Stimulated activated CD8-positive, alpha-beta memory T cell treated with anti-CD3 and anti-CD28 coated beads, Interleukin-4, amount 100 ng/mL, for 48 hours (primary cell): ENCODE data around the gene MPL.
A peak's percentile ranks its signal among the peaks of the same experiment; 100 is the strongest.

ENCODE experiments used
- DNase-seq: peaks from one replicate; pipeline ENCODE4 v3.0.0-alpha.2; 2020

Gene MPL

DNA sequence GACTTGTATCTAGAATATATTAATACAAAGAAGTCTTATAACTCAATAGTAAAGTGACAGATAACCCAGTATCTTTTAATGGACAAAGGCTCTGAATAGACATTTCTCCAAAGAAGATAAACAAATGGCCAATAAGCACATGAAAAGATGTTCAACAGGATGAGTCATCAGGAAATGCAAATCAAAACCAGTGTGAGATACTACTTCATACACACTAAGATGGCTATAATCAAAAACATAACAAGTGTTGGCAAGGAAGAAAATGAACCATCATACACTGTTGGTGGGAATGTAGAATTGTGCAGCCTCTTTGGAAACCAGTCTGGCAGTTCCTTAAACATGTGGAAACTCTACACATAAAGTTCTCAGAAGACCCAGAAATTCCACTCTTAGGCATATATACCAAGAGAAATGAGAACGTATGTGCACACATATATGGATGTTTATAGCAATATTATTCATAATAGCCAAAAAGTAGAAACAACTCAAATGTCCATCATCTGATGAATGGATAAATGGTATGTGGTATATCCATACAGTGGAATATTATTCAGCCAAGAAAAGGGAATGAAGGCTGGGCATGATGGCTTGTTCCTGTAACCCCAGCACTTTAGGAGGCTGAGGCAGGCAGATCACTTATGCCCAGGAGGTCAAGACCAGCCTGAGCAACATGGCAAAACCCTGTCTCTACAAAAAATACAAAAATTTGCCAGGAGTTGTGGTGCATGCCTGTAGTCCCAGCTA lies 9.9 kb upstream of the MPL start:
- no peak for DNase-seq

DNA sequence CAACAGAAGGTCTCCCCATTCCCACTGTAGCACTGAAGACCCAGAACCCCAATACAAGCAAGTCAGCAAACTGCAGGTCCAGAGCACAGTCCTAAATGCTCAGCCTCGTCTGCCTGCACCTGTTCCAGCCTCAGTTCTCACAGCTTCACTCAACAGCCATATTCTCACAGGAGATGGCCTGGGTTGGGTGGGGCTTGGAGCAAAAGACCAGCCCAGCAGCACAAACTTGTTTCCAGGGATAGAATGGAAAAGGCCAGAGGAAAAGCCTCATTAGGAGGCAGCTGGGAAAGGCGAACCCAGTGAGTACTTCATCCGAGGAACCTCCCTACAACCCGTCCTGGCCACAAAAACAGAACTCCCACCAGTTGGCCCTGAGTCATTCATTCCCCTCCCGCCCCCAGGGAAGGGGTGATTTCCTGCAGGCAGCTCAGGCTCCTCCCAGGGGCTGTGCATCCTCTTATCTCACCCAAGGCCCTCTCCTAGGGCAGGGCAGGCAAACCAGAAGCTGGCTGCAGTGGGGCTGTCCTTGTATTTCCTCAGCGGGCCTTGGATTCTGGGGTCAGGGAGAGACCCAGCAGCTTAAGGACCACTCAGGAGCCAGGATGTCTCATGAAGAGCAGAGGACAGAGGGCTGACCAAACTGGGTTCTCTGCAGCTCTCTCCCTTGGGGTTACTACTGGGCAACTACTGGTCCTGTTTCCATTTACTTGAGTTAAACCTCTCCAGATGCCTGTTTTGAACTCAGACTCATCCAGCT lies 7.4 kb upstream of the MPL start:
- DNase-seq = peak; percentile 79

- no peak for DNase-seq
Measured at GRCh38 chr1:43331688-43332087, 5.9 kb upstream of the MPL start.

DNA sequence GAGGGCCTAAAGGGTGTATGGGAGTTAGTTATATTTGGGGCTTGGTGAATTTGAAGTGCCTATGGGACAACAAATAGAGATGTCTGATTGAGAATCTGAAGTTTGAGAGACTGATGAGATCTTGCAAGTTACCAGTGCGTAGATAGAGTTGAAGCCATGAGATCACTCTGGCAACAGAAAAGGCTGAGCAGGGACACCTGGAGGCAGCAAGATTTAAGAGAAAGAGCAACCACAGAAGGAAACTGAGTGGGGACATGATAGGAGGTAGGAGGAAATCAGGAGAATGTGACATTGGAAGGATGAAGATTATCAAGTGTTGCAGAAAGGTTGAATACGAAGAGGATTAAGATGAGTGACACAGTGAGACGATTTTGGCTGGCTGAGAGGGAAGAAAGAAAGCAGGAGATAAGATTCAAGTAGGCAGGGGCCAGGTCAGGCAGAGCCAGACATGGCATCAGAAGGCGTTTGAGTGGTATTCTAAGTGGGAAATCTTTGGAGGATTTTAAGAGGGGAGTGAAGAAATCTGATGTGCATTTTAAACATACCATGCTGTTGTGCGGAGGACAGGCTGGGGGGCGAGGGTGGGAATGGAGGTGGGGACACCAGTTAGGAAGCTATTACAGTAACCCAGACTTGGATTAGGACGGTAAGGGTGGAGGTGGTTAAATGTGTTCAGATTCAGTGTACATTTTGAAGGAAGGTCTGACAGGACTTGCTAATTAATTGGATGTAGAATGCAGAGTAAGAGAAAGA lies 3.0 kb upstream of the MPL start:
- no peak for DNase-seq

DNA sequence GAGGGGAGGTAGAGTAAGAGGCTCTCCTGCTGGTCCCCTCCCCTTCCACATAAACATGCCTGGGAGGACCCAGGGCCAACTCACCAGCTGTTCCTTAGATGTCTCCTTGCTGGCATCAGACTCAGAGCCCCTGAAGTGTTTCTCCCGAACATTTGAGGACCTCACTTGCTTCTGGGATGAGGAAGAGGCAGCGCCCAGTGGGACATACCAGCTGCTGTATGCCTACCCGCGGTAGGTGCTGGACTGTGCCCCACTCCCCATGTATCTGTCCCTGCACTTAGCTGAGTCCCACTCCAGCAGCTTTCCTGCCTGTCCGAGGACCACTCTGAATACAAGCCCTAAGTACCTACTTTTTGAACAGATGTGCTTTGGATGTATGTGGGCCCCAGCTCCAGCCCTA lies 383 bp downstream of the MPL start:
- no peak for DNase-seq

DNA sequence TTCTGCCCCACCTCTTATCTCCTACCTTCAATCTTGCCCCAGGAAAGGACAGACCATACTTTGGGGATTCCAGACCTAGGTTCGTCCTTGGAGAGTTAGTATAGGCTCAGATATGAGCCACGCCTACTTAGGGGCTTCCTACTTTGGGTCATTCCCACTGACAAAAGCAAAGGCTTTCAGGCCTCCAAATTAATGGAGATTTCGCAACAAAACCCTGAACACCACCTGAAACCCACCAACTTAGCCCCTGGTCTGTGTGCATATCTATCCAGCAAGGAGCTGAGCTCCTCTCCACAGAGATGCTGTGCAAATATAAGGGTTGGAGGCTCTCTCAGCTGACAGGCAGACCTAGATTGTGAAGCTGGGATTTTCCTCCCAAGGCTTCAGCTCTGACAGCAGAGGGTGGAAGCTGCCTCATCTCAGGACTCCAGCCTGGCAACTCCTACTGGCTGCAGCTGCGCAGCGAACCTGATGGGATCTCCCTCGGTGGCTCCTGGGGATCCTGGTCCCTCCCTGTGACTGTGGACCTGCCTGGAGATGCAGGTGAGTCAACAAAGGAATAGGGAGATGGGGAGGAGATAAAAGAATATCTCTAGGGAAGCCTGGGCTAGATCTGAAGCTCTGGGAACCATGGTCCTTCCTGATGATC lies 2.1 kb downstream of the MPL start:
- no peak for DNase-seq

- DNase-seq = no peak
Measured at GRCh38 chr1:43340559-43340958, 2.9 kb downstream of the MPL start.

GRCh38 chr1:43344267-43344850 lies 6.7 kb downstream of the MPL start:
- no peak for DNase-seq

DNA sequence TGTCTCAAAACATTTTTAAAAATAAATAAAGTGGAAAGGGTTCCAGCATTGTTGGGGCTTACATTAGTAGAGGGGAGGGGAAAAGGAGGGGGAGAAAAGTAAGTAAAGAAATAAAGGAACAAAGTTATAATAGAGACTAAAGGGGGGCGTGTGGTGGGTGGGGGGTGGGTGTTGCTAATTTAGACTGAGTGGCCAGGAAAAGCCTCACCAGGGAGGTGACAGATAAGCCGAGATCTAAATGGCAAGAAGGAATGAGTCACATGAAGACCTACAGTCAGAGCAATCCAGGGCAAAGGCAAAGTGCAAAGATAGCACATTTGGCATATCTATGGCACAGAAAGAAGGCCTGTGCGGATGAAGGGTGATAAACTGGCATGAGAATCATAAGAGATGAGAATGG lies 7.5 kb downstream of the MPL start:
- no peak for DNase-seq

- DNase-seq = no peak
Measured at GRCh38 chr1:43346636-43347035, 9.0 kb downstream of the MPL start.

DNA sequence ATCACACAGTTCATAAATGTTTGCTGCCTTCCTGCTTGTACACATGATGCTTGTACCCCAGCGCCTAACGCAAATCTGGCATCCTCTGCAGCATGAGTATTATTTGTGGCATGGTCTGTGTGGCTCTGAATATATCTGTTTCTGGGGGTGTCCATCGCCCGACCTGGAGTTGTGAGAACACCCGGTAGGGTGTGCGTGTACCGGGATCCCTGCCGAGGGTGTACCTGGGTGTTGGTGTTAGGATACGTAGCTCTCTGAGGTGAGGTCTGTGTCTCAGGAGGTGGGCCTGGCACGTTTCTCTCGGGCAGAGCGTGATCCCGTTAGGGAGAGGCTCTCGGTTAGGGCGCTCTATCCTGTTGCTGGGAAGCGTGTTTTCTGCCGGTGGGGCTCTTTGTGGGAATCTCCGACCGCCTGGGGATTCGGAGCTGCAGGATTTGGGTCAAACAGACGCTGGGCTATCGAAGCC lies 10.8 kb downstream of the MPL start:
- no peak for DNase-seq

GRCh38 chr1:43348809-43349593 lies 11.4 kb downstream of the MPL start:
- peak; percentile 53 for DNase-seq

DNA sequence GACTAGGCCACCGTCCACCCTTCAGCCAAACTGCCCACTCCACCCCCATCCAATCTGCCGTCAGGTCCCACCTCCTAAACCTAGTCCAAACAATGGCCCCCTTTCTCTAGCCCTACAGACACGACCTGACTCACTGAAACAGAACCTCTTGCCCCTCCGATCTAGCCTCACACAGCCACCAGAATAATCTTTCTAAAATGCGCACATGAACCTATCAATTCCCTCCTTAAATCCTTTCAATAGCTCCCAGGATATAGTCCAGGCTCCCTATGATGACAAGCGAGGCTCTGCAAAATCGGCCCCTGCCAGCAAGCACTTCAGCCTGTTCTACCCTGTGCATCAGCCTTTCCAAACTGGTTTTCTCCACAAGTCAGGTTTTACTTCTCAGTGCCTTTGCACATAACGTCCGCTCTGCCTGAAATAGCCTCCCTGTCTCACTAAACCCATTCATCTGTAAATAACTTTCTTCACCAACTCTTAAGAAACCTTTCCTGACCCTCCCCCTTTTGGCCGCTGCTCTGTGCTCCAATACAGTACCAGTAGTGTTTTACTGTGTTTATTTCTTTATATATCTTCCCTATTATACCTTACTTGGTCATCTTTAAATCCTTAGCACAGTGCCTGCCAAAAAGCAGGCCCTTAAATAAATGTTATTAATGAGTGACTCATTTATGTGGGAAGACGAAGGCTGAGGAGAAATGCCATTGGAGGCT lies 12.1 kb downstream of the MPL start:
- DNase-seq = no peak

DNA sequence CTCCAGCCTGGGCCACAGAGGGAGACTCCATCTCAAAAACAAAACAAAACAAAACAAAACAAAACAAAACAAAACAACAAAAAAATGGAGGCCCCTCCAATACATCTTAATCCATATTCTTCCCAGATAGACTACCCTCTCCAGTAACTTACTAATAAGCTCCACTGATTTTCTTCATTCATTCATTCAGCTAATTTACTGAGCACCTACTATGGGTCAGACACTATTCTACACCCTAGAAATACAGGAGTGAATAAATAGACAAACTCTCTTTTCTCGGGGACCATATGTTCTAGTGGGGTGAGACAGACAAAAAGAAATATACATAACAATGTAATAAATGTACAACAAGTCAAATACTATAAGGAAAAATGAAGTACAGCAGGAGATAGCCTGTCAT lies 13.4 kb downstream of the MPL start:
- DNase-seq = no peak

DNA sequence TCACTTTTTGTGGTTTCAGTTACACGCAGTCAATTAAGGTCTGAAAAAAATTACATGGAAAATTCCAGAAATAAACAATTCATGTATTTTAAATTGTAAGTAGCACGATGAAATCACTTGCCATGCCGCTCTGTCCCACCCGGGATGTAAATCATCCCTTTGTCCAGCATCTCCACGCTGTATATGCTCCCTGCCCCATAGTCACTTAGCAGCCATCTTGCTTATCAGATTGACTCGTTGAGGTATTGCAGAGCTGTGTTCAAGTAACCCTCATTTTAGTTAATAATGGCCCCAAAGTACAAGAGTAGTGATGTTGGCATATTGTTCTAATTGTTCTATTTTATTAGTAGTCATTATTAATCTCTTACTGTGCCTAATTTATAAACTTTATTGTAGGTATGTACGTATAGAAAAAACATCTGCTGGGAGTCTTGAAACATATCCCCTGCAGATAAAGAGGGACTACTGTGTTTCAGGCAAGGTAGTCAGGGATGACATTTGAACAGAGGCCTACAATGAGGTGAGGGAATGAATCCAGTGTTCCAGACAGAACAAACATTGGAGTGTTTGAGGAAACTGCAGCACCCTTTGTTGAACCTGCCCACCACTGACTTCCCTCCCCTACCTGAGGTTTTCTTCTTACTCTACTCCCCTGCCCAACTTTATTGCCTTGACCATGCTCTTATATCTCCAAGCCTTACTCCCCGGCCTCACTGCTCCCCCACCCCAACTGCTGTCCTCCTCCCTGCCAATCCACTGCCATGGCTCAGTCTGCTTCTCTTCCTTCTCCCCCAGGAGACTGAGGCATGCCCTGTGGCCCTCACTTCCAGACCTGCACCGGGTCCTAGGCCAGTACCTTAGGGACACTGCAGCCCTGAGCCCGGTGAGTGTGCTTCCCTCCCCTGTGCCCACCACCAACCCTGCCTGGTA lies 14.1 kb downstream of the MPL start:
- no peak for DNase-seq

- DNase-seq = no peak
Measured at GRCh38 chr1:43352351-43352705, 14.7 kb downstream of the MPL start.

- DNase-seq = no peak
Measured at GRCh38 chr1:43352881-43353280, 15.3 kb downstream of the MPL start.

- DNase-seq = no peak
Measured at GRCh38 chr1:43354471-43354870, 16.9 kb downstream of the MPL start.

GRCh38 chr1:43354936-43355335 lies 17.3 kb downstream of the MPL start:
- no peak for DNase-seq

DNA sequence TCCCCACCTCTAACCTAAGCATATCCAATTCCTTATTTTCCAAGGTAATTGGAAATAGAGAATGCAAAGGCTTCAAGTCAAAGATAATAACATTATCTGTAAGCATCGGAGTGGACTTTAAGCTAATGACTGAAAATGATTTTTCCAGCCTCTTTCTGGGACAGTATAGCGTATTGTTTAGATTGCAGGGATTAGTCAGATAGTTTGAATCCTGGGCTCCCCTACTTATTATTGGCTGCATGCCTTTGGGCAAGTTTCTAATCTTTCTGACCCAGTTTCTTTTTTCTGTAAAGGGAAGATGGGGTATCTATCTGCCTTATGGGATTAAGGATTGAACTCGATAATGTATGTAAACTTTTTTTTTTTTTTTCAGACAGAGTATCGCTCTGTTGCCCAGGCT lies 19.6 kb downstream of the MPL start:
- no peak for DNase-seq
